Measurements from ENCODE around the gene FOXN3.

Gene FOXN3

DNA sequence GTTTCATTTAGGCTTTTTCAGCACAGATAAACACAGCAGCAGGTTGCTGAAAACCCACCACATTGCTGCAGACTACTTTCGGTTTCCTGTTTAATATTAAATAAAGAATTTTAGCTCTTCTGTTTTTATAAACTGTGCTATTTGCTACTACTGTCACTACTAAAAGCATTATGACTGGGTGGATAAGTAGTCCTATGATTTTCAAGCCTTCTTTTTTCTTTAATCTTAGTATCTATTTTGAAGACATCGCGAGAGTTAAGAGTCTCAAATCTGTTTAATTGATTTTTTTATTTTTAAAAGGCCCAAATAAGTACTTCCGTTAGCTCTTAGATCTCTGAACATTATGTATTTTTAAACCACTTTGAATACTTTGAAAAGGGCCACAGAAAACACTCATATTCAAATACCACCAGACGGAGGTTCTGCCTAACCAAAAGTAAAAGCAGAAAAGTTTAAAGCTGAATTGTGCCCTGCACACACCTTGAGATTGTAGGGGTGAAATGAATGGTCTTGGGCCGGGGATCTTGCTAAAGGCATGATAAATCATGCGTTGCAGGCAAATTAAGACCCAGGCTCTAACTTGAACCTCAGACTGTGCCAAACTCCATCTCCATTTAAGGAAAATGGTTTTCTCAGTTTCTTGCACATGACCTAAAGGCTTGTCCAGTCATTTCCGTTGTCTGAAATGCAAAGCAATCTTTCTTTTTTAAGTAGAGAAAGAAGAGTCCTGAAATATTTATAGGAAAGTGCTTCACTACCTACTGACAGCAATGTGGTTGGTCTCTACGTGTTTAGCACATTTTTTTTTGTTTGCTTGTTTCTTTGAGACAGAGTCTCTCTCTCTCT, 13.6 kb upstream of the FOXN3 start:
- no peak for DNase-seq

DNA sequence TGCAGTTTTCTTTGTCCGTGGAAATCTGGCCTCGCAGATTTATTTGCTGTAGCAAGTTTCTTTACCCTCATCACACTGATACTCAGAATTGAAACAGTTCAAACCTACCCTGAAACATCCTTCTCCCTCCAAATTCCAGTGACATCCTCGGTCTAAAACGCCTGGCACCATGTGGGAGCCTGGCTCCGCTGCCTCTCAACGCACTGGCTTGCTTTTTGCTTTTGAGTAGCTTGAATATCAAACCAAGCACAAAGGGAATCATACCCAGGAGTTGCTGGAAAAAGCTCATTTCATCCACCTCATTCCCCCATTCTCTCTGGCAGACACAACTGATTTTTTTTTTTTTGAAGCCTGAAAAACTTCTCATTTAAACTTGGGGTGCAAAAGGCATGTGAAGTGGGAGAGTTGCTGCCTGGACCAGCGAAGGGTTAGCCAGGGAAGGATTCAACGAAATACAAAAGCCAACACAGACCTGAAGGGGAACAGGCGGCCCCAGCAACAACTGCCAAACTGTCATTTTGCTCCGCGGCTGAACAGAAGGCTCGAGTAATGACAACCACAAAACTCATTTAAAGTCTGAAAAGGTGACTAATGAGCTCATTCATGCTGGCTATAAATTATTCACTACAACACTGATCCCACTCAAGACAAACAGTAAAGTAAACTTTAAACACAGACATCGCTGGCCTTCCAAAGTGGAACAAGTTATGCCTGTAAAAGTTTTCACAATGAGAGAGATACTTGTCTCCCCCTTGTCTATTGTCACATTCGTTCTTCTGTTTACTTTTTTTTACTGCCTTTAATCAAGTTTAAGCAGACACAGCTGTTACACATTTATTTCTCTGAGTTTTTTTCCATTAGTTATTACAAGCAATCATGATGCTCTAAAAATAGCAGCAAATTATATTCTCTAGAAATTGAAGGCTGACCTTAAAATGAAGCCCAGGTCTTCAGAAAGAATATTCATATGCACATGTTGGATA, 12.5 kb upstream of the FOXN3 start:
- DNase-seq: no peak

DNA sequence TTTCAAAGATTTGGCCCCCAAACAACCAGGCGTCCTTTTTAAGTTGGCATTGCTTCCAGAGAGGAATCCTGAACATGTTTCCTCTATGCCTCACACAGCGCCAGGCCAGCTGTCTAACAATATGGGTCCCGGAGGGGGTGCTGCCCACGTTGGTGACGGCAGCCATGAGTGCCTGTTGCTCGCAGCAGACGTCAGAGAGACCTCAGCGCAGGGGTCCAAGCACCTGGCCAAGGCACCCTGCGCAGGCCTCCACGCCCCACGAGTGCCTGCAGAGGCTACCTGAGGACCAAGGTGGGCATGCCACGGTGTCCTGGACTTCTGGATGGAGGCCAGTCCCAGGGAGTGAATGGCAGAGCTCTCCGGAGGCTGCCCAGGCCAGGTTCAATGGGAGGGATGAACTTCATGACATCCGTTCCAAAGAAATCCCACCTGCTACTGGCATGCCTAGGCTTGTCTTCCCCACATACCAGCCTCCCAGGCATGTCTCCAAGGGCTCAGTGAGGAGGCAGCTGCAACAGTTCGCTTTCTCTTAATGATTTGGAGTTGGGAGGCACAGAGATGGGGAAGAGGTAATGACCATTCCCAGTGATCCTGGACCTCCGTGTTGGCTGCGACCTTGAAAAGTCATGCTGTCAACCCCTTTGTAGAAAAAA, 11.6 kb upstream of the FOXN3 start:
- DNase-seq: no peak

- DNase-seq: no peak
Observed at GRCh38 chr14:89428173-89428523, 11.1 kb upstream of the FOXN3 start.

- no peak for DNase-seq
Observed at GRCh38 chr14:89427426-89428172, 10.6 kb upstream of the FOXN3 start.

DNA sequence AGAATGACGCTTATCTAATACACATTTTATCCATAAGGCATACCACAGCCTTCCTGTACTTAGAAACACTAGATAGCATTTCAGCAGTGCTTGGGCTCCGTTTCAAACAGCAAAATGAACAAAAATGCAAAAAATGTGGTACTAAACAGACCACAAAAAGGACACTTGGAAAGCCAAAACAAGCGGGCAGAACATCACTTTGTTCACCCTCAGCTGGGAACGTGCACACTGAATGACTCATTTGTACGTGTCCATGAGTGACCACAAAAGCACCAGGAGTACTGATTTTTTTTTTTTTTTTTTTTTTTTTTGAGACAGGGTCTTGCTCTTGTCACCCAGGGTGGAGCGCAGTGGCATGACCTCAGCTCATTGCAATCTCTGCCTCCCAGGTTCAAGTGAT, 8.9 kb upstream of the FOXN3 start:
- no peak for DNase-seq

GRCh38 chr14:89424241-89424640, 7.2 kb upstream of the FOXN3 start:
- DNase-seq: no peak

DNA sequence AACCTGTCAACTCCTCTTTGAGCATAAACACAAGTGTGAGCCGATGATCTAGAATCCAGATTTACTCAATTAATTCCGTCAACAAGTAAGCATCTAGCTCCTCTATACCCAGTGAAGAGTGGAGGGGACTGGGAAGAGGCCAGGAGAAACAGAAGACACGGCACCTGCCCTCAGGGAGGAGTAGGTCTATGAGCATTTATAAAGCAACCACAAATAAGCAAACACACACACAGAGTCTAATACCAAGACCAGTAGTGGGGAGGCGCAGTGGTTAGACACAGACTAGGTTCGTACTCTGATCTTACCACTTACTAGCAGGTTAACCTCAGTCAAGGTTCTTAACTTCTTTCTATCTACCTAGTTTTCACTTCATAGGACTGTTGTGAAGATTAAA, 5.9 kb upstream of the FOXN3 start:
- no peak for DNase-seq

DNA sequence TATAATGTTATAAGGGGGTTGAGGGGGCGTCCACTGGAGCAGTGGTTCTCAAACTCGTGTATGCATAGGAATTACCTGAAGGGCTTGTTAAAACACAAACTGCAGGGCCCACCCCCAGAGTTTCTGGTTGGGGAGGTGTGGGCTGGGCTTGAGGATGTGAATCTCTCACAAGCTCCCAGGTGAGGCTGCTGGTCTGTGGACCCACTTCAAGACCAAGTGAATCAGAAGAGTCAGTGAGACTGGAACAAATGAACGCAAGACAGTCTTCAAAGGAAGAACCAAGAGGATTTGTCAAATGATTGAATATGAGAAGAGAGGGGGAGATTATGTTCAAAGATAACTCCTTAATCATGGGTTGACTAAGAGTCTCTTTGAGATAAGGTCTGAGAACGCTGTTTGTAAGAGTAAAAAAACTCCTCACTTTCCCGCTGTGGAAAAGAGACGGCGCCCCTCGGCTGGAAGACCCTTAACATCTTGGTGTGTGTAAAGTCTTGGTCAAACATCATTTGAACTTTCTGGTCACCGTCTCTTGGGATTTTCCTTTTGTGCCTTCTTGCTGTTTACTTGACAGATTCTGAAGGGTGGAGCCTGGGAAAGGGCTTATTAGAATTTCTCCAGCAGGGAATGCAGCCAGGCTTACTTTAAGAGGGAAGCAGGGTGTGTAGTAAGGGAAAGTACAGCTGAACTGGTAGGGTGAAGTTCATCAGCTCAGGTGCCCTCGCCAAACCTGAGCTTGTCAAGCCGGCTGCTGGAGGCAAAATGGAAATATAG, 5.3 kb upstream of the FOXN3 start:
- no peak for DNase-seq

- no peak for DNase-seq
Observed at GRCh38 chr14:89420502-89420901, 3.5 kb upstream of the FOXN3 start.

DNA sequence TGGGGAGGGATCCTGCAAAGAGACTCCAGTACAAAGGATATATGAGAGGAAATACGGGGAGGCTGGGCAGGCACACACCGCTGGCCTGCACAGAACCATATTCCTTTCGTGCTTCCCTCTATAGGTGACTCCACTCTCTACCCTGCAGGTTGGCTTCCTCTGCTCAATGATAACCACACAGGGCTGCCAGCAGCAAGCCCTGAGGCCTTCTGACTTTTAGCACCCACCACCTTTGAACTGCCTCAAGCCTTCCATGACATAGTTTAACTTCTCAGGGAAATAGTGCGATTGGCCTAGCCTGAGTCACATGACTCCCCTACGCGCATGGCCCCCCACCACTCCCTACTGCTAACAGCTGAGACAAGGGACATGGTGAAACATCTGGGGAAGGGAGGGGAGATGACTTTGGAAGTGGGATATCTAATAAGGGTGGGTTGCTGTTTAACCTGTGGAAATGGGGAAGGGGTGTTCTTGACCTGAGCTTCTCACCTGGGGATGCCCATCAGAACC, 3.0 kb upstream of the FOXN3 start:
- no peak for DNase-seq

- no peak for DNase-seq
Observed at GRCh38 chr14:89418976-89419375, 1.9 kb upstream of the FOXN3 start.

- DNase-seq: no peak
Observed at GRCh38 chr14:89418452-89418851, 1.4 kb upstream of the FOXN3 start.

- peak; percentile 61 for DNase-seq
Observed at GRCh38 chr14:89417465-89418225, 612 bp upstream of the FOXN3 start.

GRCh38 chr14:89416002-89416995, 734 bp downstream of the FOXN3 start:
- peak; percentile 76 for DNase-seq

DNA sequence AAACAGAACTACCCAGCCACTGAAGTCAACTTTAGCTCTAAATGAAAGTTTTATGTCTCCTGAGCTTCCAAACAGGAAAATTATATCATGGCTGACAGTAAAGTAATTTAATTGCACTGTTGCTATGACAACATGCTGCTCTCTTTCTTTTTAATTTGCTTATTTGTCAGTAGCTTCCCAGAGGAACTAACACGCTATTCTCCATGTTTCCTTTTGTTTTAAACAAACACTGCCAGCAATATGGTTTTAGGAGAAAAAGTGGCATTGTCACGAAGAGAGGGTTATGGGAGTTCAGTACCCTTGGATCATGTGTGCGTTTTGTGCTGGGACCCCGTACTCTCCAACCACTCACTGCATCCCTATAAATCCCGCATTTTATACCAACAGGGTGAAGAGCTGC, 1.9 kb downstream of the FOXN3 start:
- no peak for DNase-seq

DNA sequence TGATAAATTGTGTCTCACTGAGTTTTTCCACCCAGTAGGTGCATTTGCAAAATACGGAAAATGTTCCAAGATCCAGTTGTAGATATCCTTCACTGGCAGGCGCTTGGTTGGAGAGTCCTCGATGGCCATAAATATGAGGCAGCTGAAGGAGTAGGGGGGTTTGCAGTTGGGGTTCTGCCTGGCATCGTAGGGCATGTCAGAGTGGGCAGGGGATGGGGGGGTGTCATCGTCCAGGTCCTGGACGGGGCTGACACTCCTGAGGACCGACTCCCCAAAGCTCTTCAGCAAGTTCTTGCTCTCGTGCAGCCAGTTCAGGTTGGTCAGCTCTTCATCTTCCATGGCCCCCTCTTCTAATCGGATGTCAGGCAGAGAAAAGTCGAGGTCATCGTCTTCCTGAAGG, 5.1 kb downstream of the FOXN3 start:
- no peak for DNase-seq

DNA sequence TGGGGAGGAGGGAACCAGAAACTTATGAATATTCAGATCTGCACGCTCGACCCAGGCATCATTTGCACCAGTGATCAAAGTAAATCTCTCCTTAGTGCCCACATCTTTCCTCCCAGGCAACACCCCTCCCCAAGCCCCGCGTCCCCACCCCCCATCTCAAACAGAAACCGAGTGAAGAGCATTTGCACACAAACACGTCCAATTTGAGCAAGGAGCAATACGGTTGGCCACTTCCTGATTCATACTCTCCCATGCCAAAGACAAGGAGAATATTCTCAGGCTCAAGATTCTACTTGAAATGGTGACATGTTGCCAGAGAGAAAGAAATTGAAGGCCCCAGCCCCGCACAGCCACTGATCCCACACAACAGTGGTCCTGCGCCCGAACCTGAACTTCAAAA, 7.1 kb downstream of the FOXN3 start:
- DNase-seq: no peak

DNA sequence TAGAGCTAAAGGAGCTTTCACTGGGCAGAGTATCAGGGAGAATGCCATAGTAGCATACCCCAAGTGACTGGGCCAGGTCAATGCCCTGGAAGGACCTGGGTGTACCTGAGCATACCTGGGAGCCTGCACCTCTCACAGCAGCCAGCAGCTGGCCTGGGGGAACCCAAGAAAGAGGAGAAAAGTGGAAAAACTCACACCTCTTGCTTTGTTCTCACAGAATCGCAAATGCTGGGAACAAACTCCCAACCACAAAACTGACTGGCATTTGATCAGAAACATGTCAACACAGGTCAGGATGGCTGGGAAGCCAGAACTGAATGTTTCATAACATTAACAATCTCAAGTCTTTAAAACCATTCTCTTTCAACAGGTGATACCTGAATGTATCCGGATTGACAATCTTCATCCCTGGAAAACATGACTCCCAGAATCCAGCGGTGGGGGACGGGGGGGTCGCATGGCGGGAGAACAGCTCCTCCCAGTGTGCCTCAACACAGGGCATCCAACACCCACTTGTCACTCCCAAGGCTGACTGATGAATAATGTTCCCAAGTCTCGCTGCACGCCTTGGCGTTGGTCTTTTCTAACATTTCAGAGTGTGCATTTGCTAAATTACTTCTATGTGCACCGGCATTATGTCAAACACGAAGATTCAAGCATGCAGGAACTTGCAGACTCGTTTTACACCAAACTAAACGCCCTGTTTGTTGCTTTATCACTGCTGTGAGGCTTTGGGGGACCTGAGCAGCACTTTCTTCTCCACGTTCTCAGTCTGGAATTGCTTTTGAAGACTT, 7.9 kb downstream of the FOXN3 start:
- no peak for DNase-seq

All from NCI-H2081 treated with DMSO at 0.1 percent for 48 hours (cell line).